CD4-positive, alpha-beta T cell (primary cell): ENCODE measurements around the gene ZNF438. TPM values are rescaled to one million over a fixed set of nuclear protein-coding genes. Genes with fewer than 3 reads are reported as not detected.

Experiments
- ATAC-seq: fragments of 200-7000 bp; cut with Tn5 transposase; one replicate; pipeline ENCODE4 v1.10.0; 2022; ENCODE audit warnings: mild to moderate bottlenecking; ENCODE audit not compliant: poor library complexity
- CTCF ChIA-PET: fragments of 350-600 bp; sonication (Branson Sonifier 250); formaldehyde crosslinking; loops from one replicate; lab custom pipeline; 2021; ENCODE audit warnings: antibody characterized with exemption, inconsistent platforms; lab: Charles Lee
- POLR2A ChIA-PET: fragments of 350-600 bp; sonication (Branson Sonifier 250); formaldehyde crosslinking; loops from one replicate; lab custom pipeline; 2021; ENCODE audit warnings: antibody characterized with exemption, inconsistent platforms; lab: Charles Lee
- DNase-seq, 14 experiments: peaks; one replicate each; pipeline ENCODE4 v3.0.0-alpha.2; 2013 to 2020; ENCODE audit warnings: mixed read lengths in 2 of 14
- H3K27ac ChIP-seq, 2 donors: one replicate each; pipeline versions ENCODE4 v1.5.1 to v1.7.0; 2013; ENCODE audit warnings: low read length in 2 of 2, low read depth in 1 of 2, mild to moderate bottlenecking in 1 of 2
- H3K27me3 ChIP-seq, 2 experiments: 1 replicate in 1 of 2; 2 replicates in 1 of 2; pipeline versions ENCODE4 v1.6.1 to v1.7.0; 2013; ENCODE audit warnings: low read length in 2 of 2, control low read depth in 1 of 2, mild to moderate bottlenecking in 1 of 2, moderate library complexity in 1 of 2; ENCODE audit not compliant: insufficient read depth in 2 of 2, control insufficient read depth in 1 of 2
- H3K36me3 ChIP-seq: one replicate; pipeline ENCODE4 v1.6.1; 2013; ENCODE audit warnings: low read length, control low read depth; ENCODE audit not compliant: insufficient read depth
- H3K4me1 ChIP-seq: one replicate; pipeline ENCODE4 v1.6.1; 2013; ENCODE audit warnings: low read length, control low read depth; ENCODE audit not compliant: insufficient read depth
- H3K4me3 ChIP-seq: one replicate; pipeline ENCODE4 v1.5.1; 2013; ENCODE audit warnings: mild to moderate bottlenecking, low read length, moderate library complexity
- H3K9me3 ChIP-seq, 2 experiments: 1 replicate in 1 of 2; 2 replicates in 1 of 2; pipeline versions ENCODE4 v1.6.1 to v1.7.0; 2013; ENCODE audit warnings: low read length in 2 of 2, mild to moderate bottlenecking in 2 of 2, control low read depth in 1 of 2, moderate library complexity in 1 of 2; ENCODE audit not compliant: control insufficient read depth in 1 of 2, insufficient read depth in 1 of 2
- H3K27ac Mint-ChIP-seq: one replicate; pipeline ENCODE4 v1.8.0; 2020; ENCODE audit warnings: mixed read lengths
- H3K27me3 Mint-ChIP-seq: one replicate; pipeline ENCODE4 v1.8.0; 2021; ENCODE audit warnings: mixed read lengths
- H3K36me3 Mint-ChIP-seq: one replicate; pipeline ENCODE4 v1.8.0; 2021; ENCODE audit warnings: low read depth, mixed read lengths
- H3K4me1 Mint-ChIP-seq: one replicate; pipeline ENCODE4 v1.8.0; 2021; ENCODE audit warnings: low read depth, mixed read lengths
- H3K4me3 Mint-ChIP-seq: one replicate; pipeline ENCODE4 v1.8.0; 2020; ENCODE audit warnings: mild to moderate bottlenecking, mixed read lengths
- H3K9me3 Mint-ChIP-seq: one replicate; pipeline ENCODE4 v1.8.0; 2020; ENCODE audit warnings: mixed read lengths
- intact Hi-C, 2 experiments: fragments of 100-400 bp; cut with DNase I in 1 of 2; cut with micrococcal nuclease in 1 of 2; formaldehyde crosslinking; loops; one replicate each; pipeline versions ENCODE4 v1.15.1 to v1.9.0; 2023 to 2025; cut with DNase I, micrococcal nuclease
- total RNA-seq, 174 experiments: library from RNA in 2 of 174; stranded (reverse) in 2 of 174; gene quantifications; one replicate each; pipeline ENCODE4 v1.2.3 and lab custom pipeline; 2021 to 2026
- TF ChIP-seq, protein P1 (sequence below): fragments of 200-600 bp; IDR thresholded peaks from one replicate; pipeline ENCODE4 v1.8.0; 2022; ENCODE audit warnings: antibody characterized with exemption, mild to moderate bottlenecking

ZNF438 gene
- total RNA-seq, 2 experiments from 2014 or later = 1.9 to 2.0 TPM

DNA sequence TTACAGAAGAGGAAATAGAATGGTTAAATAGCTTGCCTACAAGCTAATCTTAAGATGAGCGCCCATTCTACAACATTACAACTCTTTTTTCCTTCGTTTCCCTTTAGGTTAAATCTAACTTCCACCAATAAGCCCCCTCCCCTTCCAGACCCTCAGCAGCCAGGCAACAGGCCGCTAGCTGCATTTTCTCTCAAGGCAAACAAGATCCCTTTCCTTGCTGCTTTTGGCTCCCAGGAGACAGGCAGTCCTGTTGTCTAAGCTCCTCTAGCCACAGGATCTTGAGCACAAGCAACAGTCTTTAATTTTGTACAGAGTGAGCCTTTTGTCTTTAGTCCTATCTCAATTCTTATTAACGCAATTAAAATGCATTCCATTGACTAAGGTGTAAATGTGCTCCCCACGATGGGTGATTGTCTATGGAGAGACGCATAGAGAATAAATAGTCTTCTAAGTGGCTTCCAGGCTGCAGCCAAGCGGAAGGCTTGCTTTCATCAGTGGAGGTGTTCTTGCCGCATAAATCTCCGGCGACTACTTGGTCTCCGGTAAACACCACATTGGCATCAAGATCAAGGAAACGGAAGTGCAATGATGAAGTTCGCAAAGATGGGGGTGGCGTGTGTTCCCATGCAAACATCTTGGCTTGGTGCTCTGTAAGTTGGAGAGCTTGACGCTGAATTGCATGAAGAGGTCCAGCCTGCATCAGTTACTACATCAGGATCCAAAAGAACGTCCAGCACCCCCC, 220.2 kb downstream of the ZNF438 start:
- CTCF ChIA-PET = interaction anchor here (1.0 kb wide), 1 partner anchor 221 kb away, joined by 3 read pairs; the partner anchor contains the start of gene ZNF438
- intact Hi-C loops = no loop called here
- H3K4me1 Mint-ChIP-seq = peaks cover 26% of the 10 kb centered on the region

DNA sequence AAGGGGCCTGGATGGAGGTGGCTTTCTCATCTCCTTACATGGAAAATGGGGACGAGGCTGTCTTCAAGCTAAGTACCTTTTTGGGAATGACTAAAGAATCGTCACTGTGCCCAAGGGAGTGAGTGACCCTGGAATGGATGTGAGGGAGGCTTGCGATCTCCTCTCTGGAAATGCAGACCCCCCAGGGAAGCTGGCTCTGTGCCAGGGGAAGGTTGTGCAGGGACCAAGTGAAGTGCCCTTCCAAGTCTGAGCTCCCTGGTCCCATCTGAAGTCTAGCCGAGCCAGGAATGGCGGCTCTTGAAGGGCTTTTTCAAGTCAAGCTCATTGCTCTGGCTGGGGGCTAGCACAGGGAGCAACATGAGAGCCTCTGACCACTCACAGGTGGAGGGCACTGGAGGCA, 221.2 kb downstream of the ZNF438 start:
- no peaks in the 10 kb centered on the region for H3K36me3 Mint-ChIP-seq
- DNase-seq (no peak), ATAC-seq (no peak)
- Histone ChIP-seq H3K27me3 (no peaks in the 10 kb centered on the region), H3K4me3 (no peak overlapping the region), H3K27ac (no peak overlapping the region), H3K36me3 (no peaks in the 10 kb centered on the region), H3K9me3 (no peaks in the 10 kb centered on the region), H3K4me1 (peaks cover 10% of the 10 kb centered on the region)
- TF ChIP-seq, protein P1, sequence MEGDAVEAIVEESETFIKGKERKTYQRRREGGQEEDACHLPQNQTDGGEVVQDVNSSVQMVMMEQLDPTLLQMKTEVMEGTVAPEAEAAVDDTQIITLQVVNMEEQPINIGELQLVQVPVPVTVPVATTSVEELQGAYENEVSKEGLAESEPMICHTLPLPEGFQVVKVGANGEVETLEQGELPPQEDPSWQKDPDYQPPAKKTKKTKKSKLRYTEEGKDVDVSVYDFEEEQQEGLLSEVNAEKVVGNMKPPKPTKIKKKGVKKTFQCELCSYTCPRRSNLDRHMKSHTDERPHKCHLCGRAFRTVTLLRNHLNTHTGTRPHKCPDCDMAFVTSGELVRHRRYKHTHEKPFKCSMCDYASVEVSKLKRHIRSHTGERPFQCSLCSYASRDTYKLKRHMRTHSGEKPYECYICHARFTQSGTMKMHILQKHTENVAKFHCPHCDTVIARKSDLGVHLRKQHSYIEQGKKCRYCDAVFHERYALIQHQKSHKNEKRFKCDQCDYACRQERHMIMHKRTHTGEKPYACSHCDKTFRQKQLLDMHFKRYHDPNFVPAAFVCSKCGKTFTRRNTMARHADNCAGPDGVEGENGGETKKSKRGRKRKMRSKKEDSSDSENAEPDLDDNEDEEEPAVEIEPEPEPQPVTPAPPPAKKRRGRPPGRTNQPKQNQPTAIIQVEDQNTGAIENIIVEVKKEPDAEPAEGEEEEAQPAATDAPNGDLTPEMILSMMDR = no peak
- H3K9me3 Mint-ChIP-seq = no peaks in the 10 kb centered on the region
- H3K4me1 Mint-ChIP-seq = peaks cover 26% of the 10 kb centered on the region
- no peaks in the 10 kb centered on the region for H3K27me3 Mint-ChIP-seq
- H3K4me3 Mint-ChIP-seq = no peak overlapping the region
- POLR2A ChIA-PET = no interaction called here
- intact Hi-C loops = no loop called here
- CTCF ChIA-PET = interaction anchor here (1.0 kb wide), 1 partner anchor 222 kb away, joined by 3 read pairs; the partner anchor contains the start of gene ZNF438
- no peak overlapping the region for H3K27ac Mint-ChIP-seq

More for the DNA sequence above, 220.2 kb downstream of the ZNF438 start:
- DNase-seq (peak in 6 of 14 experiments; percentile 2 to 47 (median 27)), ATAC-seq (peak; percentile 61)
- no peak overlapping the region for H3K27ac ChIP-seq
- no peaks in the 10 kb centered on the region for H3K27me3 Mint-ChIP-seq
- H3K9me3 Mint-ChIP-seq = no peaks in the 10 kb centered on the region
- TF ChIP-seq, protein P1 = no peak
- no peaks in the 10 kb centered on the region for H3K27me3 ChIP-seq
- H3K27ac Mint-ChIP-seq = peak overlapping the region; percentile 63
- POLR2A ChIA-PET = interaction anchor here (0.8 to 2.4 kb wide), 2 partner anchors 27 to 155 kb away, joined by 3 to 23 read pairs; no protein-coding TSS in a partner anchor
- no peaks in the 10 kb centered on the region for H3K36me3 ChIP-seq
- H3K4me1 ChIP-seq = peaks cover 10% of the 10 kb centered on the region
- H3K4me3 ChIP-seq = no peak overlapping the region
- peak overlapping the region; percentile 5 for H3K4me3 Mint-ChIP-seq
- H3K36me3 Mint-ChIP-seq = no peaks in the 10 kb centered on the region
- no peaks in the 10 kb centered on the region for H3K9me3 ChIP-seq

GRCh38 chr10:30806850-30807249, 224.8 kb downstream of the ZNF438 start:
- Histone ChIP-seq H3K4me1 (peaks cover 4% of the 10 kb centered on the region), H3K27ac (no peak overlapping the region), H3K4me3 (no peak overlapping the region), H3K9me3 (no peaks in the 10 kb centered on the region), H3K36me3 (no peaks in the 10 kb centered on the region), H3K27me3 (no peaks in the 10 kb centered on the region)
- H3K36me3 Mint-ChIP-seq = no peaks in the 10 kb centered on the region
- CTCF ChIA-PET = no interaction called here
- no peaks in the 10 kb centered on the region for H3K9me3 Mint-ChIP-seq
- H3K27ac Mint-ChIP-seq = no peak overlapping the region
- intact Hi-C loops = no loop called here
- POLR2A ChIA-PET = no interaction called here
- H3K4me1 Mint-ChIP-seq = peaks cover 21% of the 10 kb centered on the region
- TF ChIP-seq, protein P1 = no peak
- DNase-seq (no peak), ATAC-seq (no peak)
- no peaks in the 10 kb centered on the region for H3K27me3 Mint-ChIP-seq
- no peak overlapping the region for H3K4me3 Mint-ChIP-seq
